Left lobe of liver (tissue), 2 donors: ENCODE measurements around the gene FGD4. TPM values are rescaled to one million over a fixed set of nuclear protein-coding genes. Genes with fewer than 3 reads are reported as not detected.
"Not testable (repeated sequence)": the region's sequence is repeated elsewhere in the genome, so short reads cannot be mapped to it uniquely, and the experiment has no call there.

Source experiments
- ATAC-seq: fragments of 200-7000 bp; cut with Tn5 transposase; one replicate; pipeline ENCODE4 v1.9.1; 2020; ENCODE audit warnings: mild to moderate bottlenecking, moderate library complexity
- DNase-seq: peaks from one replicate; pipeline ENCODE4 v3.0.0-alpha.2; 2020; ENCODE audit warnings: low spot score
- total RNA-seq: library from RNA; stranded (reverse); gene quantifications from one replicate; pipeline ENCODE4 v1.2.1, GENCODE V29; 2021
- donor health status: DM: no; HTN: no; CAD: no; lungs with moderate emphysema.
- donor health status: DM: no; HTN: yes; CAD: no.

FGD4 gene
- total RNA-seq, 1 donor from 2014 or later = 21.6 TPM

DNA sequence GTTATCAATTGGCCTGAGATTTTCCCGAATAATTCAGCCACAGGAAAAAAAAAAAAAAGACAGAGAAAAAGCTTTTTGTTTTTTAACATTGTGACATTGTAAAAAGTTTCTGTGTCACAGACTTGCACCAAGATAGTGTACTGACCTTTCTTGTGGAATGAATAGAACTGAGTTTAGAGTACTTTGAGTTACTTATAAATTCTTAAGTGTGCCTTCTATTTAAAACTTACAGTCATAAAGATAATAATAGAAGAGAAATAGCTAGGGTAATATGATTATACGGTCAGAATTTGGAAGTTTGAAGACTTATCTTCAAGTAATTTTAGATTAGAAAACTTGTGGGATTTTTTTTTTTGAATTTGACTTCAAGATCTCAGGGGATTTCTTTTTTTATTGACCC, 88.8 kb downstream of the FGD4 start:
- ATAC-seq (no peak), DNase-seq (no peak)

DNA sequence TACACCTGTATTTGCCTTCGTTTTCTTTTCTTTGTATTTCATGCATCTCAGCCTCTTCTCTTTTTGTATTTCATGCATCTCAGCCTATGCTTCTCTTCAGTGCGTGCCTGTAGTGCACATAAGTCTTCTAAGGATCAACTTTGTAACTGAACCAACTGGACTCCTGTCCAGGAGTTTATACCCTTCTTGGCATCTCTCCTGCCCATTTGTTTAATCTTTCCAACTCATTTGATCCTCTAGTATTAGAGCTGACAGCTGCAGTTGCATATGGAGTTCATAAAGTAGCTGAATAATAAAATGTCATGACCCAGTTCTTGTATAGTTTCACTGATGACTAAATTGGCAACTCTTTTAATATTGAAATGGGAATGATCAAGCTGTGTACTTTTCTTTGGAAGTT, 89.7 kb downstream of the FGD4 start:
- DNase-seq (no peak), ATAC-seq (no peak)

DNA sequence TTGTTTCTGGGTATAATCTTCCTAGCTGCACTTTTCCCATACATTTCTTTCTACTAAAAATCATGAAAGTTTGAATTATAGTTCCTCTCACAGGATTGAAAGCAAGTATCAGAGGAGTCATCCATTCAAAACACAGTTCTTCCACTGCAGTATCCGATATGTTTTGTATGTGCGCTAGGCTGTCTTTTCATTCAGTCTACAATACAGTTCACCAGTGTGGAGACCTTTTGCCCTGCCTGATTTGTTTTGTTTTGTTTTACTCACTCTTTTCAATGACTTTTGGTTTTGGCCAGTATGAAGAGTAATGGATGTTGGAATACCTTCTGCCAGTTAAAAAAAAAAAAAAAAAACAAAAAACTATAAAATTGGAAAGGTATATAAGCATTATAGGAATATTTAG, 91.4 kb downstream of the FGD4 start:
- peak; percentile 52 for ATAC-seq
- no peak for DNase-seq

DNA sequence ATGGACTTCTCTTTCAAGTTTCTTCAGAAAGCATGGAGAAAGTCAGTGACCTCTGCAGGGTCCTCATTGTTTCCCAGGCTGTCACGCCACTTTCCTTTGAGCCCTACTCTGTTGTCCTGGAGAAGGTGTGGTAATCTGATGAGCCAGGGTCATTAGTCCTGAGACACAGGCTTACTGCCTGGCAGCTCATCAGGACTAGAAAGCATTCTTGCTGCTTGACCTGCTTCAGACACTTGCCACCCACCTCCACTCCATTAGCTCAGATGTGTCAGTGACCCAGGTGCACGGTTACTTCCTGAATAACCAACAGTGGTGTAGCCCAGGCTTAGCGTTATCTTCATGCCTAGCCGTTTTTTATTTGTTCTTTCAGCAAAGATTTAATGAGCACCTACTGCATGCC, 93.9 kb downstream of the FGD4 start:
- peak; percentile 13 for ATAC-seq

DNA sequence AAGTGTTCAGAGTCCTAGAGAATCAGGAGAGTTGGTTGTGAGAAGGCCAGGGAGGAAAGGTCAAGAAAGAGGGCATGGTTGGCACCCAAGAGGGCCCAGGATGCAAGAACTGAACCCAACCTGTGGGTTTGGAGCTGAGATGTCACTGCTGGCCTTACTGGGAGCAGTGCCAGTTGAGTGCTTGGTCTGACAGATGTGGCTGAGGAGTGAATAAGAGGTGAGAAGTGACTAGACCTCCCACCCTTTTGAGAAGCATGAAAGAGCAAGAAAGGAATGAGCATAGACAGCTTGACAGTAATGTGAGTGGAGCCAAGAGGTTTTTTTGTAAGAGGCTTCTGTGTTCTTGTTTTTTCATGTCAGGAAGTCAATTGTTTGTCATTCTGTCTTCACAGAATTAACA, 95.3 kb downstream of the FGD4 start:
- no peak for DNase-seq
- peak; percentile 21 for ATAC-seq

More for the DNA sequence above, 93.9 kb downstream of the FGD4 start:
- no peak for DNase-seq

DNA sequence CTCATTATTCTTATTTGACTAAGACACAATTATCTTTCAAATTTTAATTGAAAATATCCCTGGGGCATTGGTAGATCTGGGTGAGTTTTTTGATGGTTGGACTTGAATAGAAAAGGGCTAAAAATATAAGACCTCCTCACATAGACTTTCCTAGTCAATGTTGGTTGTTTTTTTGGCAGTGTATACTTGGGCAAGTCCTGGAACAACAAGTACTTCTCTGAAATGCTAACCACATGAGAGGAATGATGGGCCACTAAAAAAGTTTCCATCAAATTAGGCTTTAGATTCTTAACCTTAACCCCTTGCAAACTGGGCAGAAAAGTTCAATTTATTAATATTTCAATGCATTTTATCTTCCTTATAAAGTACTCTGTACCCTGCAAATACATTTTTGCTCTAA, 97.6 kb downstream of the FGD4 start:
- no peak for ATAC-seq
- DNase-seq = no peak

DNA sequence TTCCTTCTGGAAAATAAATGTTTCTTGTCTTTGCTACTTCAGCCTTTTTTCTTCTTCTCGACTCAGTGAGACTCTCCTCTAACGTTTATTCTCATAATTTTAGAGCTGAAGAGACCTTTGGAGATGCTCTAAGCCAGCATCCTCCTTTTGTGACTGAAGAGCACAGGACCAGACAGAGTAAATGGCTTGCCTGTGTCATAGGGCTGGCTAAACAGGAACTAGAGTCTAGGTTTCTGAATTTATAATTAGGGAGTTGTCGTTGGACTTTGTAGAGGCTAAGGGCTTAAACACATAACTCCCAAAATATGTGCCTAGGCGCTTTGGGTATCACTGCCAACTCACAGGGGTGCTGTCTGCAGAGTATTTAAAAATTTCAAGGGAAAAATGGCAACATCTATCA, 98.5 kb downstream of the FGD4 start:
- ATAC-seq (no peak), DNase-seq (no peak)

DNA sequence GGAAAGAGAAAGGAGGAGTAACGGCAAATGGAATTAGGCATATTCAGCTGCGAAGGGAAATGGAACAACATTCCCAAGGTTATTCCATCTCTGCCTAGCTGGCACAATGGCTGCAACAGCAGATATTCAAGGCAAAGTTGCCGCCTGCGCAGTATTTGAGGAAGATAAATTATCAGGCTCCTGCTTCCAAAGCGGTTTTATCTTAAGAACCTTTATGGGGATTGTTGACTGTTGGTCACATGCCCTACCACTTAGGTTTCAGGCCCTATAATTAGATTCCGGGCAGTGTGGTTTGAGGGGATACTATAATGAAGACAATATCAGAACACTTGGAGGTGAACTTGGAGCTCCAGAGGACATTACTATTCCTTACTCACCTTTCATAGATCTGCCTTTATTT, 99.7 kb downstream of the FGD4 start:
- no peak for DNase-seq
- no peak for ATAC-seq

DNA sequence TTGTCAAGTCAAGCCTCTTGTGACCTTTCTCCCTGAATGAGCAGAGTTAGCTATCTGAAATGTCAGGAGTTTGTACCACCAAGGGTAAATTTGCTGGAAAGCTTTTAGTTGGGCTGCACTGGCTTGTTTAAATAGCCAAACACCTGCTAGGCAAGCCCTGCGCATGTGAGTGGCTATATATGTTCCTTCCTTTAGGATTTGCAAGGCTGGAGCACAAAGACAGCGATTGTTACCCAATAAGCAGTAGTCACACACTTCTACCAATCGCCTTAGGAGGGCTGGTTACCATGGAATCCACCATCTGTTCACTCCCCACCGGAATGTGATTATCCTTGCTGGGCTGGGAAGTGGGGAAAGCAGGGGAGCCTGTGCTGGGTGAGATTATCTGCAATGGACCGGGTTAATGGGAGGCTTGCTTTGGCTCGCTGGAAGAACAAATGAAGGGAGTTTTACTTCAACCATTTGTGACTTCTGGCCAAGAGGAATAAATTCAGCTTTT, 102.5 kb downstream of the FGD4 start:
- ATAC-seq (peak; percentile 76), DNase-seq (peak; percentile 57)

DNA sequence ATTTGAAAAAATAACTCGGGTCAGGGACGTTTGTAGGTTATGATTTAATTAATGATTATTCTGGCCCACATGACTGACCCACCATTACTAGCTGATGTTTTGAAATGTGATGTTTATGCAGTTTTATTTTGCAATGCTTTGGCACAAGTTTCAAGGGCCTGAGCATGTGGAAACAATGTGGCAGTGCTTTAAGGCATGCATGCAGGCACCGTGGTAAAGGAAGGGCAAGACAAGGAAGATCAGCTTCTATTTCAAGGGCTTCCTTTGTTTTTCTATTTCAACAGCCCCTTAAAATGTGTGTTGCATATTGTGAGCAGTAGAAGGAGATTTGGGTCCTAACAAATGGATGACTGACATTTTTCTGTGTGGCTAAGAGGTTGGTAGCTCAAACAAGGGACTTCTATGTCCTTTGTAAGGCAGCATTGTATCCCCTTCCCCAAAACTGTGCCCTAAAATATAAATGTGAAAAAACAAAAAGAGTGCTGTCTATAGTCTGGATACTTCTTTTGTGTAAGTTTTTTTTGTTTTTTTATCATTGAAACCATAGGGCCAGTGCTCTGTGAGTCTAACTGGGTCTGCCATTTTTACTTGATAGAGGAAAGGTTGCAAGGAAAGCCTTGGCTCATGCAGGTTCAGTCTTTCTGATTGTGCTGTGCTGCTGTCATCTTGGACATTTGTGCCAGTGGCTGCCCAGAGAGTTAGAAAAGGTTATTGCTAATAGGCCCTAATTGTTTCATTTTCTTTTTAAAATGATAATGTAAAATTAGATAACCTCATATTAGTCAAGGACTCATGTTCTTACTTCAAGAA, 103.5 kb downstream of the FGD4 start:
- ATAC-seq (peak; percentile 68), DNase-seq (peak; percentile 81)

DNA sequence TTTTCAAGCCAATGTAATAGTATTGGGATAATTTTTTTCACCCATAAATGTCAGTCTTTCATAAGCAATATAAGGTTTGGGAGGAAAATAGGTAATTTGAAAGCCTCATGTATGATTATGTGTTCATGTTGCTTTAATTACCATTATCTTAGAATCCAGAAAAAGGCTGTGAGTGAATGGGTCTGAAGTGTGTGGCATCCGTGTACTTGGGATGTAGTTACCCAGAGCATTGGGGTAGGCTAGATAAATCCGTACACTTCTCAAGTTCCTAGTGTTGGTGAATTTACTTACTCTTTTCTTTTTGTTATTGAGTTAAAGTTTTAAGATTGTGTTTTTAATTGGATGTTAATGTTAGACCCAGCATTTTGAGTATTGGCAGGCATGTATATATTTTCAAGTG, 104.4 kb downstream of the FGD4 start:
- ATAC-seq (no peak), DNase-seq (no peak)

DNA sequence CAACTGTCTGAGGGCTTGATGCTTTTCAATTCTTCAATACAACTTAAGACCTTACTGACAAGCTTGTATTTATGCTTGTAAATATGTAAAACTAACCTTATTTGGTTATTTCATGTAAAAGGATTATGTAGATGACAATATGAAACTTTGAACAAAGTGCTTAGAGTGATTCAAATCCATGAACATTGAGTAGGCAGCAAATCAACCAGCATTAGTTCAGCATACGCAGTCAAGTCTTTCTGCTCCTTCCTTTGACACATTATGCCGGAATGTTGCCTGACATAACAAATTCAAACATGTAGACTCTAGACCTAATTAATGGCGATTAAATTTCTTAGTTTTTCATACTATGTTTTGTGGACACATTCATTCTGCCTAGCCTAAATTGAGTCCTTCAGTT, 105.2 kb downstream of the FGD4 start:
- DNase-seq (no peak), ATAC-seq (no peak)

DNA sequence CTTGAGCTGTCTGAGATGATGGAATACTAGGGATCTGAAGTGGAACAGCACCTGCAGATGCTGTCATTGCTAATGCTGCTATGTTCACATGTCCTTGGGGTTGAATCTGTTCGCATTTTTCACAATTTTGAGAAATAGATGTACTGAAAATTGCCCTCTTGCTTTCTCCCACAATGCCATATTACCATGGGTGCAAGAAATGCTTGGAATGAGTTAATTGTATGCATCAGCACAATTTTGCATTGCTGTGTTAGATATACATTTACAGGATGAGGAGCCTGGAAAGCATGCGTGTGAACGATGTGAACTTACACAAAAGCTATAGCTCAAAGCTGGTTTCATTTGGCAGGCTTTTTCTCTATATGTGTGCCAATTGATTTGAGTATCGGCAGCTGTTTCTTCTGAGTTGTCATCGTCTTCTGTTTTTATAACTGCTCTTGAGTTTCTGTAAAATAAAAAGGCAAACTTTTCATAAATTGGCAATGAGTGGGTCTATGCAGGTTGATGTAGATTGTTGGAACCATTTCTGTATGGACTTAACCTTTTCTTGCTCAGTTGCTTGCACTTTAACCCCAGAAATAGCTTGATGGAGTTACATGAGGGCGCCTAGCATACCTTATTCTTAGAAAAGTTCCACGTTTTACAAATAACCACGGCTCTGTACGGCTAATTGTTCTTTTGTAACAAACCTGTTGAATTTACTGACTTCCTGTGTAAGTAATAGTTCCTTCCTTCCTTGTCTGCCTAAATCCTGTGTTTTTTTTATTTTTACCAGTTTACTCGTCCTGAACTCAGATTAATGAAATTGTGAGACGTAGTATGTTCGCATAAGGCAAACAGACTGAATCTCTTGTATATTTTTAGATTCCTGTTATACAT, 105.9 kb downstream of the FGD4 start:
- DNase-seq = no peak

DNA sequence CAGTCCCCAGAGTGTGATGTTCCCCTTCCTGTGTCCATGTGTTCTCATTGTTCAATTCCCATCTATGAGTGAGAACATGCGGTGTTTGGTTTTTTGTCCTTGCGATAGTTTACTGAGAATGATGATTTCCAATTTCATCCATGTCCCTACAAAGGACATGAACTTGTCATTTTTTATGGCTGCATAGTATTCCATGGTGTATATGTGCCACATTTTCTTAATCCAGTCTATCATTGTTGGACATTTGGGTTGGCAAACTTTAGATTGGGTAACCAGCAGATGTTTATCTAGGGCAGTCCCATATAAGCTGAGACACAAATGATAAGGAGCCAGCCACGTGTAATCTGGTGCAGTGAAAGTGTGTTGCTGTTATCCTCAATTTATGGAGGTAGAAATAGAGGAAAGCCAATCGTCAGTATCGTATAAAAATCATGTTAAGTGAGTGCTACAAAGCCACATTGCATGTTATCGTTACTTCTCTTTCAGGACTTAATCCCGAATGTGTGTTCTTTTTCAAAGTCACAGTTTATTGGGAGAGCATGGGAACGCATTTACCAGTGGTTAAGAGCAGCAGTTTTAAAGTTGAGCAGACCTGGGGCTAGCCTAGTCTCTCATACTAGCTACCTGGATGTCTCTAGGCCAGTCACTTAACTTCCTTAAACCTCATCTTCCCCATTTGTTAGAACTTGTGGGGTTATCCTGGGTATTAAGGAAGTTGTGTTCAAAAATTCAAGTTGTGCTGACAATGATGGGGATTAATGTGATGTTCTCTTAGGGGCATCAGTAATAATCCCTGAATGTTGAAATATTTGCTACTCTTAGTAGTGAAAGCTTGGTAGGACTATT, 108.0 kb downstream of the FGD4 start:
- not testable (repeated sequence) for ATAC-seq, DNase-seq

More for the DNA sequence above, 105.9 kb downstream of the FGD4 start:
- ATAC-seq = no peak

DNA sequence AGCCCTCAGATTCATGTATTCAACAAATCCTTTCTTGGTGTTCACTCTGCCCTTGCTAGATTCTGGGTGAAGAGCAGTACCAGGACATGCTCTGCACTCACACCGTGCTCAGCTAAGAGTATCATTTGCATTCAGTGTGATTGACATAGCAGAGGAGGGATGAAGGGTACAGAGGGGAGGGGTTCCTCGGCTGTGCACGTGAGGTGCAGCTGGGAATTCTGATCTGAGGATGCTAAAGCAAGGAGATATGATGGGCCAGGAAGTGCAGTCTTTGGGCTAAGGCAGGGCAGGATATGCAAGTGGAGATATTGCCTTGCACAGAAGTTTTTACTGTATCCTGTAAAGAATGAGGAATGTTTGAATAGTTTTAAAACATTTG, 108.6 kb downstream of the FGD4 start:
- DNase-seq (no peak), ATAC-seq (no peak)

DNA sequence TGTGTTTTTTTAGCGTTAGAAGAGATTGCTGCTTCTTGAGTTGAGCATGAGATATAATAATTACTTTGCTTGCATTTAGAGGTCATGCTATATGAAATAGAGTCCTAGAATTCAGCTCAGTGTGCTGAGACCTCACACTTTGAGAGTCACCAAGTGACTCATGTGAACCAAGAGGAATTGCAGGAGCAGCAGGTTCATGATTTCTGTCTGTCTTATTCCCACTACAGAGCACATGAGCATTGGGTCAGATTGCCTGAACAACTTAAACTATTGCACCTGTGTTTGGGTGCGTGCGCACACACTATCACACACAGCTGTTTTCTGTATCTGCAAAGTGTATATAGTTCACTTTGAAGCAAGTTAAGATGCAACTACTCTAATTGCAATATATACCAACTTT, 109.3 kb downstream of the FGD4 start:
- DNase-seq = no peak

DNA sequence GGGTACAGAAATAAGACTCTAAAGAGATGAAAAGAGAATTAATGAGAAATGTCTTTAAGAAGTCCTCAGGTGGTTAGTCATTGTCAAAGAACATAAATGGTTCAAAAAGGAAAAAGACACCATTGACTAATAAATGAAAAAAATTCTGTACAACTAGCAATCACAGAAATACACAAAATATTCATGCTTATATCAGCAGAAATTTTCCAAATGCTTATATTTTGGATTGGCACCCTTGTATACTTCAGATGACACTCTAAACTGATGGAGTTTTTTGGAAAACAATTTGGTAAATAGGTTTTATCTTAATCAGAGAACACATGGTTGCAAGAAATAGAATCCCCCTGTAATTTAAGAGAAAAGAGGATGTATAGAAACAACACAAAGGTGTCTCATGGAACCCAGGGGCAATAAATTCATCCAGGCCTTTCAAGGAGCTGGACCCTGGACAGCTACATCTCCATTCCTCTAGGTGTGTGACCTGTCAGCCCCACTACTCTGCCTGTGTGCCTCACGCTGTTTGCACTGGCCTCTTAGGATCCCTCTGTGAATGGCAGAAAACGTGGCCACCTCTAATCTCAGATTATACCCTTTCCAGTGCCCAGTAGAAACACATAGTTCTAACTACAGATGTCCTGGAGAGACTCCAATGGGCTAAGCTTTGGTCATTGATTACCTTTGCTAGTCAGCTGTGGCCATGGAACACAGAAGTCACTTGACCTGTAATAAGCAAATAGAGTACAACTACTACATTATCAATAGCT, 110.2 kb downstream of the FGD4 start:
- ATAC-seq (peak; percentile 86), DNase-seq (peak; percentile 54)

More for the DNA sequence above, 109.3 kb downstream of the FGD4 start:
- ATAC-seq = no peak

DNA sequence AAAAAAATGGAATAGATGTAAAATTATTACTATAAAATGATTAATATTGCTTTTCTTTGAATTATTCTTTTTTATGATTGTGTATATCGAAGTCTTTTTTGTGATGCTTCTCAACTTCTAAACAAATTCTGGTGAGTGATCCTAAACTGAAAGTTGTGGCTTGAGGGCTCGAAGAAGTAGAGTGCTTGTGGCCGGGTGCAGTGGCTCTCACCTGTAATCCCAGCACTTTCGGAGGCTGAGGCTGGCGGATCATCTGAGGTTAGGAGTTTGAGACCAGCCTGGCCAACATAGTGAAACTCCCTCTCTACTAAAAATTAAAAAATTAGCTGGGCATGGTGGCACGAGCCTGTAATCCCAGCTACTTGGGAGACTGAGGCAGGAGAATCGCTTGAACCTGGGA, 112.6 kb downstream of the FGD4 start:
- not testable (repeated sequence) for ATAC-seq, DNase-seq

DNA sequence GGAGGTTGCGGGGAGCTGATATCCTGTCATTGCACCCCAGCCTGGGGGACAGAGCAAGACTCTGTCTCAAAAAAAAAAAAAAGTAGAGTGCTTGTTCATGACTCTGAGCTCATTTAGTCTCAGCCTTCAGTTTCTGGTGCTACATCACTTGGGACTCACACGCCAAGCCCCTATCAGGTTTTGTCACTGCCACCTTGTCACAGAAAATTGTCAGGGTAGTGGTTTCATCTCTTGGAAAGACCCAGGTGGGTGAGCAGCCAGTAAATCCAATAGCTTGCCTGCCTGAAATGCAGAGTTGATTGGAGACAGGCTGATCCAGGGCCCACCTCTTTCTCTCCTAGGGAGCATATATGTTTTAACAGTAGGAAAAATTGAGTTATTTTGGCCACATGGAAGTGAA, 113.0 kb downstream of the FGD4 start:
- no peak for ATAC-seq
- no peak for DNase-seq

DNA sequence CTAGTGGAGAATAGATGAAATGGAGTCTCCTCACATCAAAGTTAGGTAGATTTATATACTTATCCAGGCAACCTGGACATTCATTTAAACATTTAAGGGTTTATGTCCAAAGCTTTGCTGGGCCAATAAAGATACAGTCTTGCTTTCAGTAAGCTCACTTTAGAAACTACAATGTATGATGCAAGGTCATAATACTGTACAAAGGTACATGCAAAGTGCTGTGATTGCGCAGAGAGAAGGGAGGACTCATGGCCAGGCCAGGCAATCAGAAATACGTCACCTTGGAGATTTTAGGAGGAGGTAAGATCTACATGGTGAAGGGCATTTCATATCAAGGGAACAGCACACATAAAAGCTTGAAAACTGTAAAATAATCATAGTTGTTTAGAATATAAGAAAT, 113.6 kb downstream of the FGD4 start:
- ATAC-seq = peak; percentile 60
- no peak for DNase-seq
